Mesenchymal stem cell (in vitro differentiated cells and primary cell): Measurements from ENCODE around the gene CTLA4. TPM values are rescaled to one million over a fixed set of nuclear protein-coding genes. Genes with fewer than 3 reads are reported as not detected.

Experiments used
- DNase-seq: peaks from one replicate; pipeline ENCODE4 v3.0.0-alpha.2; 2013
- H2AFZ ChIP-seq: one replicate; pipeline ENCODE4 v1.6.1; 2013; ENCODE audit warnings: low read depth, mild to moderate bottlenecking, control low read depth, inconsistent platforms, low read length, moderate library complexity
- H2AK5ac ChIP-seq: 2 replicates; pipeline ENCODE4 v1.6.1; 2013; ENCODE audit warnings: low read length, moderate library complexity, mild to moderate bottlenecking, inconsistent platforms; ENCODE audit not compliant: severe bottlenecking
- H2BK120ac ChIP-seq: one replicate; pipeline ENCODE4 v1.6.1; 2013; ENCODE audit warnings: low read depth, mild to moderate bottlenecking, inconsistent platforms, low read length, moderate library complexity
- H2BK12ac ChIP-seq, 2 experiments: one replicate each; pipeline ENCODE4 v1.6.1; 2013; ENCODE audit warnings: inconsistent platforms in 2 of 2, low read length in 2 of 2, mild to moderate bottlenecking in 2 of 2, moderate library complexity in 2 of 2, control low read depth in 1 of 2
- H2BK15ac ChIP-seq: one replicate; pipeline ENCODE4 v1.6.1; 2013; ENCODE audit warnings: mild to moderate bottlenecking, low read depth, inconsistent platforms; ENCODE audit not compliant: poor library complexity, severe bottlenecking
- H2BK5ac ChIP-seq: 2 replicates; pipeline ENCODE4 v1.6.1; 2013; ENCODE audit warnings: low read depth, mild to moderate bottlenecking, low read length, control low read depth, inconsistent platforms; ENCODE audit not compliant: poor library complexity, severe bottlenecking
- H3K14ac ChIP-seq, 2 experiments: one replicate each; pipeline ENCODE4 v1.6.1; 2013; ENCODE audit warnings: inconsistent platforms in 2 of 2, low read length in 2 of 2, control low read depth in 1 of 2, mild to moderate bottlenecking in 1 of 2, moderate library complexity in 1 of 2
- H3K18ac ChIP-seq, 2 experiments: one replicate each; pipeline ENCODE4 v1.6.1; 2013; ENCODE audit warnings: inconsistent platforms in 2 of 2, low read length in 2 of 2, control low read depth in 1 of 2, low read depth in 1 of 2, mild to moderate bottlenecking in 1 of 2
- H3K23ac ChIP-seq, 2 experiments: one replicate each; pipeline ENCODE4 v1.6.1; 2013; ENCODE audit warnings: inconsistent platforms in 2 of 2, low read length in 2 of 2, mild to moderate bottlenecking in 2 of 2, moderate library complexity in 2 of 2, control low read depth in 1 of 2
- H3K27ac ChIP-seq: 2 replicates; pipeline ENCODE4 v1.5.1; 2013; ENCODE audit warnings: mild to moderate bottlenecking, moderate library complexity, low read length, control low read depth, inconsistent platforms; ENCODE audit not compliant: poor library complexity, severe bottlenecking
- H3K27me3 ChIP-seq, 2 experiments: 2 replicates each; pipeline versions ENCODE4 v1.6.1 to v1.7.0; 2013; ENCODE audit warnings: low read length in 2 of 2, mild to moderate bottlenecking in 2 of 2, moderate library complexity in 2 of 2, control low read depth in 1 of 2, inconsistent platforms in 1 of 2; ENCODE audit not compliant: control insufficient read depth in 1 of 2, insufficient read depth in 1 of 2
- H3K36me3 ChIP-seq, 2 experiments: 2 replicates each; pipeline versions ENCODE4 v1.6.1 to v1.7.0; 2013; ENCODE audit warnings: low read length in 2 of 2, control low read depth in 1 of 2, inconsistent platforms in 1 of 2, low read depth in 1 of 2, mild to moderate bottlenecking in 1 of 2; ENCODE audit not compliant: insufficient read depth in 2 of 2, control insufficient read depth in 1 of 2
- H3K4ac ChIP-seq, 2 experiments: one replicate each; pipeline ENCODE4 v1.6.1; 2013; ENCODE audit warnings: inconsistent platforms in 2 of 2, low read length in 2 of 2, mild to moderate bottlenecking in 2 of 2, moderate library complexity in 2 of 2, control low read depth in 1 of 2, low read depth in 1 of 2
- H3K4me1 ChIP-seq: 2 replicates; pipeline ENCODE4 v1.6.1; 2013; ENCODE audit warnings: low read depth, low read length, control low read depth; ENCODE audit not compliant: control insufficient read depth, insufficient read depth
- H3K4me2 ChIP-seq: 2 replicates; pipeline ENCODE4 v1.6.1; 2013; ENCODE audit warnings: low read length, mild to moderate bottlenecking, inconsistent platforms; ENCODE audit not compliant: poor library complexity, severe bottlenecking
- H3K4me3 ChIP-seq, 2 experiments: 2 replicates each; pipeline versions ENCODE4 v1.5.1 to v1.7.0; 2013; ENCODE audit warnings: low read length in 2 of 2, mild to moderate bottlenecking in 2 of 2, control low read depth in 1 of 2, low read depth in 1 of 2; ENCODE audit not compliant: insufficient read depth in 1 of 2
- H3K79me1 ChIP-seq: replicated peaks from 2 replicates; pipeline ENCODE4 v1.6.1; 2013; ENCODE audit warnings: mild to moderate bottlenecking, control low read depth, low read length, inconsistent platforms; ENCODE audit not compliant: poor library complexity, severe bottlenecking
- H3K9ac ChIP-seq: 2 replicates; pipeline ENCODE4 v1.7.0; 2013; ENCODE audit warnings: mild to moderate bottlenecking, low read length, moderate library complexity
- H3K9me3 ChIP-seq: 2 replicates; pipeline ENCODE4 v1.7.0; 2013; ENCODE audit warnings: mild to moderate bottlenecking, low read length; ENCODE audit not compliant: control insufficient read depth
- H4K8ac ChIP-seq: one replicate; pipeline ENCODE4 v1.6.1; 2013; ENCODE audit warnings: inconsistent platforms, mild to moderate bottlenecking, low read length, moderate library complexity
- H4K91ac ChIP-seq: one replicate; pipeline ENCODE4 v1.6.1; 2013; ENCODE audit warnings: mild to moderate bottlenecking, low read length, inconsistent platforms
- WGBS: methylation state at CpG from one replicate; pipeline ENCODE4 v1.1.7; 2013; ENCODE audit warnings: mixed read lengths; 5-methylcytosine and 5-hydroxymethylcytosine counted together
- polyA plus RNA-seq, 2 experiments: library from polyadenylated mRNA; stranded (reverse); fragments of 200-250 nt; gene quantifications; one replicate each; pipeline ENCODE4 v1.2.3, GENCODE V29; 2013

CTLA4 gene
- not detected for polyA plus RNA-seq (2013, experiment 1 of 2)
- not detected for polyA plus RNA-seq (2013, experiment 2 of 2)

GRCh38 chr2:203867561-203868200, at the start of gene CTLA4:
TSS of gene CTLA4 (plus strand) at chr2:203867771. CDS start at chr2:203867943, 172 bp downstream.
- H3K36me3 ChIP-seq: no peaks in the 10 kb centered on the region
- no peak within 1 kb of the TSS for H4K8ac ChIP-seq
- H3K4me3 ChIP-seq: no peak within 1 kb of the TSS
- H3K4me2 ChIP-seq: no peak within 1 kb of the TSS
- no peaks in the 10 kb centered on the region for H3K79me1 ChIP-seq
- H4K91ac ChIP-seq: no peak within 1 kb of the TSS
- H3K18ac ChIP-seq: no peak within 1 kb of the TSS
- WGBS: 100% methylated on average over 2 of the region's 6 CpGs
- peaks cover 3% of the 10 kb centered on the region for H3K9me3 ChIP-seq
- H2BK15ac ChIP-seq: no peak within 1 kb of the TSS
- no peak within 1 kb of the TSS for H2AK5ac ChIP-seq
- H3K27ac ChIP-seq: no peak within 1 kb of the TSS
- DNase-seq: no peak
- peak within 1 kb of the TSS in 1 of 2 experiments; percentile 28 for H3K23ac ChIP-seq
- H2AFZ ChIP-seq: no peak within 1 kb of the TSS
- no peak within 1 kb of the TSS for H2BK12ac ChIP-seq
- no peak within 1 kb of the TSS for H3K4ac ChIP-seq
- H3K14ac ChIP-seq: no peak within 1 kb of the TSS
- H3K4me1 ChIP-seq: no peaks in the 10 kb centered on the region
- no peak within 1 kb of the TSS for H2BK120ac ChIP-seq
- no peak within 1 kb of the TSS for H2BK5ac ChIP-seq
- peaks cover 24 to 29% of the 10 kb centered on the region in 2 experiments for H3K27me3 ChIP-seq
- H3K9ac ChIP-seq: no peak within 1 kb of the TSS

GRCh38 chr2:203818656-203819055, 48.9 kb upstream of the CTLA4 start:
- no peak overlapping the region for H3K4me3 ChIP-seq
- no peak overlapping the region for H3K27ac ChIP-seq
- no peak for DNase-seq

GRCh38 chr2:203819434-203820133, 48.0 kb upstream of the CTLA4 start:
- no peak overlapping the region for H3K4me2 ChIP-seq
- H3K9ac ChIP-seq: no peak overlapping the region
- H3K36me3 ChIP-seq: no peaks in the 10 kb centered on the region
- no peak overlapping the region for H2BK120ac ChIP-seq
- no peak overlapping the region for H4K91ac ChIP-seq
- H3K4me3 ChIP-seq: no peak overlapping the region
- WGBS: 93% methylated on average over 14 of the region's 14 CpGs
- H3K79me1 ChIP-seq: no peaks in the 10 kb centered on the region
- H2BK12ac ChIP-seq: no peak overlapping the region
- peaks cover 2 to 18% of the 10 kb centered on the region in 2 experiments for H3K27me3 ChIP-seq
- H3K23ac ChIP-seq: no peak overlapping the region
- H3K27ac ChIP-seq: no peak overlapping the region
- H3K18ac ChIP-seq: no peak overlapping the region
- H4K8ac ChIP-seq: no peak overlapping the region
- no peak overlapping the region for H2AK5ac ChIP-seq
- H2BK5ac ChIP-seq: no peak overlapping the region
- H3K4ac ChIP-seq: no peak overlapping the region
- no peak overlapping the region for H2AFZ ChIP-seq
- H3K9me3 ChIP-seq: no peaks in the 10 kb centered on the region
- DNase-seq: no peak
- no peaks in the 10 kb centered on the region for H3K4me1 ChIP-seq
- no peak overlapping the region for H3K14ac ChIP-seq
- H2BK15ac ChIP-seq: no peak overlapping the region

More at GRCh38 chr2:203818656-203819055, 48.9 kb upstream of the CTLA4 start:
- no peaks in the 10 kb centered on the region for H3K9me3 ChIP-seq
- H3K79me1 ChIP-seq: no peaks in the 10 kb centered on the region
- no peak overlapping the region for H2AK5ac ChIP-seq
- no peak overlapping the region for H4K91ac ChIP-seq
- no peak overlapping the region for H2BK15ac ChIP-seq
- no peak overlapping the region for H2BK120ac ChIP-seq
- no peak overlapping the region for H3K23ac ChIP-seq
- no peak overlapping the region for H4K8ac ChIP-seq
- H3K18ac ChIP-seq: no peak overlapping the region
- H3K4ac ChIP-seq: no peak overlapping the region
- no peak overlapping the region for H2AFZ ChIP-seq
- H3K4me2 ChIP-seq: no peak overlapping the region
- H3K36me3 ChIP-seq: no peaks in the 10 kb centered on the region
- H3K27me3 ChIP-seq: peaks cover 2 to 18% of the 10 kb centered on the region in 2 experiments
- WGBS: 94% methylated on average over 2 of the region's 2 CpGs
- no peak overlapping the region for H2BK5ac ChIP-seq
- H3K4me1 ChIP-seq: no peaks in the 10 kb centered on the region
- H3K14ac ChIP-seq: no peak overlapping the region
- no peak overlapping the region for H2BK12ac ChIP-seq
- no peak overlapping the region for H3K9ac ChIP-seq

GRCh38 chr2:203820969-203821368, 46.6 kb upstream of the CTLA4 start:
- H2AFZ ChIP-seq: no peak overlapping the region
- no peaks in the 10 kb centered on the region for H3K4me1 ChIP-seq
- no peak overlapping the region for H3K14ac ChIP-seq
- H3K18ac ChIP-seq: no peak overlapping the region
- no peak for DNase-seq
- H2BK120ac ChIP-seq: no peak overlapping the region
- no peak overlapping the region for H3K23ac ChIP-seq
- H3K36me3 ChIP-seq: no peaks in the 10 kb centered on the region
- peaks cover 2 to 14% of the 10 kb centered on the region in 2 experiments for H3K27me3 ChIP-seq
- no peak overlapping the region for H3K4me3 ChIP-seq
- no peak overlapping the region for H2BK12ac ChIP-seq
- no peak overlapping the region for H3K4ac ChIP-seq
- no peak overlapping the region for H3K27ac ChIP-seq
- WGBS: 20% methylated on average over 1 of the region's 2 CpGs
- H2BK15ac ChIP-seq: no peak overlapping the region
- no peak overlapping the region for H3K9ac ChIP-seq
- H3K4me2 ChIP-seq: no peak overlapping the region
- no peak overlapping the region for H2BK5ac ChIP-seq
- H4K91ac ChIP-seq: no peak overlapping the region
- H3K9me3 ChIP-seq: no peaks in the 10 kb centered on the region
- no peaks in the 10 kb centered on the region for H3K79me1 ChIP-seq
- H4K8ac ChIP-seq: no peak overlapping the region
- no peak overlapping the region for H2AK5ac ChIP-seq
